Measurements from ENCODE around the gene SLC35F5.
"Not testable (repeated sequence)": the region's sequence is repeated elsewhere in the genome, so short reads cannot be mapped to it uniquely, and the experiment has no call there.

DNA sequence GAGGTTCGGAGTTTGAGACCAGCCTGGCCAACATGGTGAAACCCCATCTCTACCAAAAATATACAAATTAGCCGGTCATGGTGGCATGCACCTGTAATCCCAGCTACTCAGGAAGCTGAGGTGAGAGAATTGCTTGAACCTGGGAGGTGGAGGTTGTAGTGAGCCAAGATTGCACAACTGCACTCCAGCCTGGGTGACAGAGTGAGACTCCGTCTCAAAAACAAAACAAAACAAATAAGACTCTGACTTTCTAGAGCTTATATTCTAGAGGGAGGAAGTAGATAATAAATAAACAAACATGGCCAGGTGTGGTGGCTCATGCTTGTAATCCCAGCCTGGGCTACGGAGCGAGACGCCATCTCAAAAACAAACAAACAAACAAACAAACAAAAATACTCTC, 18.2 kb upstream of the SLC35F5 start:
- TF ChIP-seq, protein P1, sequence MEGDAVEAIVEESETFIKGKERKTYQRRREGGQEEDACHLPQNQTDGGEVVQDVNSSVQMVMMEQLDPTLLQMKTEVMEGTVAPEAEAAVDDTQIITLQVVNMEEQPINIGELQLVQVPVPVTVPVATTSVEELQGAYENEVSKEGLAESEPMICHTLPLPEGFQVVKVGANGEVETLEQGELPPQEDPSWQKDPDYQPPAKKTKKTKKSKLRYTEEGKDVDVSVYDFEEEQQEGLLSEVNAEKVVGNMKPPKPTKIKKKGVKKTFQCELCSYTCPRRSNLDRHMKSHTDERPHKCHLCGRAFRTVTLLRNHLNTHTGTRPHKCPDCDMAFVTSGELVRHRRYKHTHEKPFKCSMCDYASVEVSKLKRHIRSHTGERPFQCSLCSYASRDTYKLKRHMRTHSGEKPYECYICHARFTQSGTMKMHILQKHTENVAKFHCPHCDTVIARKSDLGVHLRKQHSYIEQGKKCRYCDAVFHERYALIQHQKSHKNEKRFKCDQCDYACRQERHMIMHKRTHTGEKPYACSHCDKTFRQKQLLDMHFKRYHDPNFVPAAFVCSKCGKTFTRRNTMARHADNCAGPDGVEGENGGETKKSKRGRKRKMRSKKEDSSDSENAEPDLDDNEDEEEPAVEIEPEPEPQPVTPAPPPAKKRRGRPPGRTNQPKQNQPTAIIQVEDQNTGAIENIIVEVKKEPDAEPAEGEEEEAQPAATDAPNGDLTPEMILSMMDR (conservative IDR thresholded peaks at IDR 0.05; ENCODE audit: low read depth, low read length): not testable (repeated sequence)
- not testable (repeated sequence) for TF ChIP-seq POLR2A (IDR thresholded peaks at IDR 0.05; ENCODE audit: low read depth, low read length)
